Measurements from ENCODE around the gene TGM5. TPM values are rescaled to one million over a fixed set of nuclear protein-coding genes. Genes with fewer than 3 reads are reported as not detected.

TGM5 gene
- polyA plus RNA-seq, 1 experiment = not detected

- Histone ChIP-seq H3K27ac (ENCODE audit: low read depth, low read length) (no peak overlapping the region), H3K27me3 (ENCODE audit: control insufficient read depth, insufficient read depth, low read length) (peaks cover 32% of the 10 kb centered on the region), H3K4me3 (ENCODE audit: low read depth, low read length) (no peak overlapping the region), H3K9me3 (ENCODE audit: control insufficient read depth, insufficient read depth, low read length) (no peaks in the 10 kb centered on the region)
- TF ChIP-seq CTCF (IDR thresholded peaks at IDR 0.05; ENCODE audit: low read depth, low read length) = no peak
- ChIA-PET CTCF (interaction anchor here (0.9 to 1.3 kb wide), 2 partner anchors 10 to 11 kb away, joined by 3 read pairs; no protein-coding TSS in a partner anchor), POLR2A (interaction anchor here (0.7 kb wide), 1 partner anchor 11 kb away, joined by 3 read pairs; no protein-coding TSS in a partner anchor)
- no peak for DNase-seq (ENCODE audit: low read depth, low spot score)
Observed at GRCh38 chr15:43214592-43215295, 52.0 kb downstream of the TGM5 start.

GRCh38 chr15:43214169-43214568 lies 52.6 kb downstream of the TGM5 start:
- no peak overlapping the region for H3K4me3 ChIP-seq (ENCODE audit: low read depth, low read length)
- TF ChIP-seq CTCF (IDR thresholded peaks at IDR 0.05; ENCODE audit: low read depth, low read length) = no peak
- no peak for DNase-seq (ENCODE audit: low read depth, low spot score)
- H3K27me3 ChIP-seq (ENCODE audit: control insufficient read depth, insufficient read depth, low read length) = peaks cover 33% of the 10 kb centered on the region
- POLR2A ChIA-PET = interaction anchor here (0.7 kb wide), 1 partner anchor 10 kb away, joined by 3 read pairs; no protein-coding TSS in a partner anchor
- no peaks in the 10 kb centered on the region for H3K9me3 ChIP-seq (ENCODE audit: control insufficient read depth, insufficient read depth, low read length)
- CTCF ChIA-PET = interaction anchor here (0.9 to 1.3 kb wide), 2 partner anchors 10 to 11 kb away, joined by 3 read pairs; no protein-coding TSS in a partner anchor
- H3K27ac ChIP-seq (ENCODE audit: low read depth, low read length) = no peak overlapping the region

DNA sequence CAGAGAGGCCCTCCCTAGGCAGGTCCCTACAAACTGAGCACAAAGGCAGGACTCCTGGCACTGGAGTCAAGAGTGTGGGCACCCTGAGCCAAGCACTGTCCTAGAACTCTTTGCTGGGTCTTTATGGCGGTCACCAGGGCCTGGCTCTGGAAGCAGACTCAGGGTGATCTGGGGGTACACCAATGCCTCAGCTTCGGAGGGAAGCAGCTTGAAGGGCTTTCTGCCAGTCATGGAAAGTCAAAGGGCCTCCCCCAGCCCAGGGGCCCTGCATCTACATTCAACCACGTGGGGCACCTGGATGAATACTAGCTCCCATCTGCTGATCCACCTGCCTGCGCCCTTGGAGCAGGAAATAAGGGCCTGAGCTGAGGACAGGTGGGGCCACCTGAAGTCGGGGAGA lies 53.3 kb downstream of the TGM5 start:
- Histone ChIP-seq H3K4me3 (ENCODE audit: low read depth, low read length) (no peak overlapping the region), H3K9me3 (ENCODE audit: control insufficient read depth, insufficient read depth, low read length) (no peaks in the 10 kb centered on the region), H3K27me3 (ENCODE audit: control insufficient read depth, insufficient read depth, low read length) (peaks cover 39% of the 10 kb centered on the region), H3K27ac (ENCODE audit: low read depth, low read length) (no peak overlapping the region)
- CTCF ChIA-PET = interaction anchor here (1.1 to 1.3 kb wide), 2 partner anchors 9 to 13 kb away, joined by 4 to 5 read pairs; no protein-coding TSS in a partner anchor
- no peak for TF ChIP-seq CTCF (IDR thresholded peaks at IDR 0.05; ENCODE audit: low read depth, low read length)
- DNase-seq (ENCODE audit: low read depth, low spot score) = no peak
- POLR2A ChIA-PET = no interaction called here

DNA sequence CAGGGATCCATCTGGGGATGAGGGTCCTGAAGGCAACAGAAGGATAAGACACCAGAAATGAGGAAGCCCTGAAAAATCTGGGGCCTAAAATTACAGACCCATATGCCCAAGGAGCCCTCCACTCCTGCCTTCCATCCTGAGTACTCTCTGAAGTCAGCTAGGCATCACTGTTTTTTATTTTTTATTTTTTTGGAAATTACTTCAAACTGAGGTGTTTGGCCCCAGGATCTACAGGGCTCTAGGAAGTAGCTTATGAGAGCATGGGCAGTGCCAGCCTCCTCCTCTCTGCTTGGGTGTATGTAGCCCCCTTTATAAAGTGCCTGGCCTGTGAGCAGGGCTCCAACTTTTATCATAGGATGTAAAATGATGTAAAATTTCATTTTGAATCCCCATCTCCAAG lies 53.8 kb downstream of the TGM5 start:
- DNase-seq (ENCODE audit: low read depth, low spot score) = no peak
- H3K4me3 ChIP-seq (ENCODE audit: low read depth, low read length) = no peak overlapping the region
- ChIA-PET POLR2A (interaction anchor here (0.6 kb wide), 1 partner anchor 275 kb away, joined by 5 read pairs; no protein-coding TSS in a partner anchor), CTCF (interaction anchor here (1.1 to 1.3 kb wide), 2 partner anchors 9 to 13 kb away, joined by 4 to 5 read pairs; no protein-coding TSS in a partner anchor)
- peaks cover 42% of the 10 kb centered on the region for H3K27me3 ChIP-seq (ENCODE audit: control insufficient read depth, insufficient read depth, low read length)
- no peak overlapping the region for H3K27ac ChIP-seq (ENCODE audit: low read depth, low read length)
- H3K9me3 ChIP-seq (ENCODE audit: control insufficient read depth, insufficient read depth, low read length) = no peaks in the 10 kb centered on the region
- TF ChIP-seq CTCF (IDR thresholded peaks at IDR 0.05; ENCODE audit: low read depth, low read length) = no peak

DNA sequence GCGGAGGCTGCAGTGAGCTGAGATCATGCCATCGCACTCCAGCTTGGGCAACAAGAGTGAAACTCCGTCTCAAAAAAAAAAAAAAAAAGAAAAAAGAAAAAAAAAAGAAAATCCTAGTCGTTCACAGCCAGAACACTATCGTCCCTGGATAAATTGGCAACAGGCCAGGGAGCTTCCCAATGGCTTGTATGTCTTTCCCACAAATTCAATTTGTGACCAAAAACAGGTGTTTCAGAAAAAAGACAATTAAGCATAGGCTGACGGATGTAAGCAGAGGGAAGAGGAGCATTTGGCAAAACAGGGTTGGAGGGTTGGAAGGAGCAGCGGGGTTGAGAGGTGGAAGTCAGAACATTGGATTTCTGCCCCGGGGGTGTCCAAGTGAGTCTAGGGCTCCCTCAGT lies 54.4 kb downstream of the TGM5 start:
- no peak for DNase-seq (ENCODE audit: low read depth, low spot score)

More for the DNA sequence above, 54.4 kb downstream of the TGM5 start:
- Histone ChIP-seq H3K9me3 (ENCODE audit: control insufficient read depth, insufficient read depth, low read length) (no peaks in the 10 kb centered on the region), H3K27me3 (ENCODE audit: control insufficient read depth, insufficient read depth, low read length) (peaks cover 49% of the 10 kb centered on the region), H3K4me3 (ENCODE audit: low read depth, low read length) (no peak overlapping the region), H3K27ac (ENCODE audit: low read depth, low read length) (no peak overlapping the region)
- ChIA-PET CTCF (interaction anchor here (1.0 to 2.0 kb wide), 4 partner anchors 8 to 26 kb away, joined by 3 to 8 read pairs (median 4); no protein-coding TSS in a partner anchor), POLR2A (no interaction called here)
- no peak for TF ChIP-seq CTCF (IDR thresholded peaks at IDR 0.05; ENCODE audit: low read depth, low read length)

Measured in AG04450 (cell line).